T-helper 1 cell treated with Interleukin-12 subunit alpha and Interleukin-12 subunit beta and Interleukin-4 antibody, amounts not matched to agents 30 μg/mL and 1 μg/mL, for 36 hours (primary cell): Measurements from ENCODE around the gene CERK.
A peak's percentile ranks its signal among the peaks of the same experiment; 100 is the strongest.

ENCODE experiments used
- H3K27ac Mint-ChIP-seq: one replicate; pipeline ENCODE4 v1.8.0; 2021; ENCODE audit warnings: mild to moderate bottlenecking, mixed read lengths
- H3K27me3 Mint-ChIP-seq: one replicate; pipeline ENCODE4 v1.8.0; 2021; ENCODE audit warnings: low read depth, mixed read lengths
- H3K36me3 Mint-ChIP-seq: one replicate; pipeline ENCODE4 v1.8.0; 2021; ENCODE audit warnings: low read depth, mixed read lengths
- H3K4me1 Mint-ChIP-seq: one replicate; pipeline ENCODE4 v1.8.0; 2021; ENCODE audit warnings: low read depth, mixed read lengths
- H3K4me3 Mint-ChIP-seq: one replicate; pipeline ENCODE4 v1.8.0; 2021; ENCODE audit warnings: mild to moderate bottlenecking, moderate library complexity, mixed read lengths
- H3K9me3 Mint-ChIP-seq: one replicate; pipeline ENCODE4 v1.8.0; 2021; ENCODE audit warnings: mixed read lengths

Gene CERK

GRCh38 chr22:46672731-46673130 lies 65.3 kb downstream of the CERK start:
- H3K4me3 Mint-ChIP-seq, result no peak overlapping the region

GRCh38 chr22:46671824-46672432 lies 66.1 kb downstream of the CERK start:
- peaks cover 18% of the 10 kb centered on the region for H3K4me1 Mint-ChIP-seq
- no peaks in the 10 kb centered on the region for H3K9me3 Mint-ChIP-seq
- H3K27me3 Mint-ChIP-seq, result no peaks in the 10 kb centered on the region
- no peak overlapping the region for H3K27ac Mint-ChIP-seq
- H3K36me3 Mint-ChIP-seq, result peaks cover 7% of the 10 kb centered on the region
- no peak overlapping the region for H3K4me3 Mint-ChIP-seq

More at GRCh38 chr22:46672731-46673130, 65.3 kb downstream of the CERK start:
- Mint-ChIP-seq H3K9me3 (no peaks in the 10 kb centered on the region), H3K4me1 (peaks cover 18% of the 10 kb centered on the region), H3K36me3 (peaks cover 7% of the 10 kb centered on the region), H3K27me3 (no peaks in the 10 kb centered on the region), H3K27ac (peak overlapping the region; percentile 93)

DNA sequence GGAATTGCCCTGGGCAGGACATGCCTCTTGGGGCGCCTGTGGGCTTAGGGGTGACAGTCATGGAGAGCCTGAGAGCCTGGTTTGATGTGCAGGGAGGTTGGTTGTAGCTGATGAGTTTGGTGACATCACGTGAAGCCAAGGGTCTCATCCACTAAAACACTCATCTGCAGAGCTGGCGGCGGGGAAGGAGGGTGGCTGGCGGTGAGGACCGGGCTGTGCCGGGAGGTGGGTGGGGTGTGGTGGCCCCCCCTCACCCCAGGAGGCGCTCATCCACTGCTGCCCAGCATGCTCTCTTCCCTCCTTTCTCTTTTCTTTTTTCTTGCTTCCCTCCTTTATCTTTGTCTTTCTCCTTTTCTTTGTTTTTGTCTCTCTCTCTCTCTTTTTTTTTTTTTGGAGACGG lies 68.9 kb downstream of the CERK start:
- peaks cover 4% of the 10 kb centered on the region for H3K36me3 Mint-ChIP-seq
- no peak overlapping the region for H3K27ac Mint-ChIP-seq
- no peak overlapping the region for H3K4me3 Mint-ChIP-seq
- H3K9me3 Mint-ChIP-seq, result no peaks in the 10 kb centered on the region
- H3K4me1 Mint-ChIP-seq, result peaks cover 7% of the 10 kb centered on the region
- H3K27me3 Mint-ChIP-seq, result no peaks in the 10 kb centered on the region

GRCh38 chr22:46668116-46668515 lies 69.9 kb downstream of the CERK start:
- Mint-ChIP-seq H3K36me3 (peaks cover 4% of the 10 kb centered on the region), H3K4me3 (no peak overlapping the region), H3K27me3 (no peaks in the 10 kb centered on the region)

GRCh38 chr22:46667245-46667623 lies 70.8 kb downstream of the CERK start:
- H3K36me3 Mint-ChIP-seq, result peaks cover 4% of the 10 kb centered on the region
- no peak overlapping the region for H3K27ac Mint-ChIP-seq
- H3K27me3 Mint-ChIP-seq, result no peaks in the 10 kb centered on the region

More at GRCh38 chr22:46668116-46668515, 69.9 kb downstream of the CERK start:
- Mint-ChIP-seq H3K9me3 (no peaks in the 10 kb centered on the region), H3K27ac (no peak overlapping the region), H3K4me1 (no peaks in the 10 kb centered on the region)

DNA sequence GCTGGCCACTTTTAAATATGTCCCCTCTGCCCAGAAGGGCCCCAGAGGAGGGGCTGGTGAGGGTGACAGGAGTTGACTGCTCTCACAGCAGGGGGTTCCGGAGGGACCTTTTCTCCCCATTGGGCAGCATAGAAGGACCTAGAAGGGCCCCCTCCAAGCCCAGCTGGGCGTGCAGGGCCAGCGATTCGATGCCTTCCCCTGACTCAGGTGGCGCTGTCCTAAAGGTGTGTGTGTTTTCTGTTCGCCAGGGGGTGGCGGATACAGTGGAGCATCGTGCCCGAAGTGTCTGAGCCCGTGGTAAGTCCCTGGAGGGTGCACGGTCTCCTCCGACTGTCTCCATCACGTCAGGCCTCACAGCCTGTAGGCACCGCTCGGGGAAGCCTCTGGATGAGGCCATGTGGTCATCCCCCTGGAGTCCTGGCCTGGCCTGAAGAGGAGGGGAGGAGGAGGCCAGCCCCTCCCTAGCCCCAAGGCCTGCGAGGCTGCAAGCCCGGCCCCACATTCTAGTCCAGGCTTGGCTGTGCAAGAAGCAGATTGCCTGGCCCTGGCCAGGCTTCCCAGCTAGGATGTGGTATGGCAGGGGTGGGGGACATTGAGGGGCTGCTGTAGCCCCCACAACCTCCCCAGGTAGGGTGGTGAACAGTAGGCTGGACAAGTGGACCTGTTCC lies 71.3 kb downstream of the CERK start:
- Mint-ChIP-seq H3K9me3 (no peaks in the 10 kb centered on the region), H3K36me3 (peaks cover 4% of the 10 kb centered on the region), H3K27me3 (no peaks in the 10 kb centered on the region), H3K27ac (no peak overlapping the region), H3K4me3 (no peak overlapping the region), H3K4me1 (no peaks in the 10 kb centered on the region)

More at GRCh38 chr22:46667245-46667623, 70.8 kb downstream of the CERK start:
- no peaks in the 10 kb centered on the region for H3K9me3 Mint-ChIP-seq
- H3K4me3 Mint-ChIP-seq, result no peak overlapping the region
- no peaks in the 10 kb centered on the region for H3K4me1 Mint-ChIP-seq

DNA sequence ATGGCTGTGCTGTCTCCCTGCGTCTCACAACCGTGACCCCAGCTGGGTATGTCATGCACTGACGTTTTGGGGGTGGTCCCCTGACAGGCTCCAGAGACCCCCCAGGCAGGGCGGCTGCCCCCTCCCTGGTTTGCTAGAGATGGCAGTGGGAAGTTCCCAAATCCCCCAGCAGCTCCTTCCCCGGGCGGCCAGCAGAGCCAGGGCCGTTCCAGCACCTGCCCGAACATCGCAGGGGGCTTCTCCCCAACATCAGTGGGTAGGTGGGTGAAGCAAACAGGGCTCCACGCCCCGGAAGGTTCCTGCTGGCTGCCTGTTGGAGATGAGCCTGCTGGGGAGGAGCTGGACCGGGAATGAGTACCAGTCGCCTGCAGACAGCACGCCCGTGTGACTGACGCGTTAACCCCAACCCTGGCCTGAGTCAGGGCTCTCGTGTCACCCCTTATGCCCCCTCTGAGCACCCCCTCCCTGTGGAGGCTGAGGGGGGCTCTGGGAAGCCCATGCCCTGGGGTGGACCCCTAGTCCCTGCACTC lies 72.2 kb downstream of the CERK start:
- H3K4me1 Mint-ChIP-seq, result peaks cover 1% of the 10 kb centered on the region
- H3K9me3 Mint-ChIP-seq, result no peaks in the 10 kb centered on the region
- no peaks in the 10 kb centered on the region for H3K27me3 Mint-ChIP-seq
- peaks cover 4% of the 10 kb centered on the region for H3K36me3 Mint-ChIP-seq
- no peak overlapping the region for H3K4me3 Mint-ChIP-seq
- no peak overlapping the region for H3K27ac Mint-ChIP-seq

DNA sequence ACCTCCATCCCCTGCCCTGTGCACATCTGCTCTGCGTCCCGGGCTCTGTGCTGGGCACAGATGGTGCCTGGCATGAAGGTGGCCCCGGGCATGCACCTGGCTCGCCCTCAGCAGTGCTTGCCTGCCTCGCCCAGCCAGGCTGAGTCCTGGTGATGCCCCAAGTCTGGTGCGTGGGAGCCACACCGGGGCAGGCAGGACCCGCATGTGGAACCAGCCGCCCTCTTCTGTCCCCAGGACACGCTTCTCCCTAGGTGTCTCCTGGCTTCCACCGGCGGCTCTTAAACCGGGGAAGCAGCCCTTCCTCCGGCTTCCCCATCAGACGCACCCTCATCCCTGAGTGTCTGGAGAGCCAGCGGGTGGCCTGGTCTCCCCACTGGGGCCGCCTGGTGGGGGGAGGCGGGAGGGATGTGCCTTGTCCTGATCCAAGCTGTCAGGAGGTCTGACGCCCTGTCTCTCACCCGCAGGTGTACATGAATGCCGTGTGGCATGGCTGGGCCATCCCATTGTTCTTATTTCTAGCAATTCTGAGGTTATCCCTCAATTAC lies 72.8 kb downstream of the CERK start:
- H3K27me3 Mint-ChIP-seq, result no peaks in the 10 kb centered on the region
- H3K36me3 Mint-ChIP-seq, result peaks cover 6% of the 10 kb centered on the region
- no peak overlapping the region for H3K27ac Mint-ChIP-seq
- H3K9me3 Mint-ChIP-seq, result no peaks in the 10 kb centered on the region
- no peak overlapping the region for H3K4me3 Mint-ChIP-seq
- peaks cover 7% of the 10 kb centered on the region for H3K4me1 Mint-ChIP-seq

GRCh38 chr22:46664301-46664855 lies 73.7 kb downstream of the CERK start:
- H3K9me3 Mint-ChIP-seq, result no peaks in the 10 kb centered on the region
- H3K27ac Mint-ChIP-seq, result no peak overlapping the region
- no peak overlapping the region for H3K4me3 Mint-ChIP-seq
- peaks cover 11% of the 10 kb centered on the region for H3K4me1 Mint-ChIP-seq
- no peaks in the 10 kb centered on the region for H3K27me3 Mint-ChIP-seq
- peaks cover 4% of the 10 kb centered on the region for H3K36me3 Mint-ChIP-seq

DNA sequence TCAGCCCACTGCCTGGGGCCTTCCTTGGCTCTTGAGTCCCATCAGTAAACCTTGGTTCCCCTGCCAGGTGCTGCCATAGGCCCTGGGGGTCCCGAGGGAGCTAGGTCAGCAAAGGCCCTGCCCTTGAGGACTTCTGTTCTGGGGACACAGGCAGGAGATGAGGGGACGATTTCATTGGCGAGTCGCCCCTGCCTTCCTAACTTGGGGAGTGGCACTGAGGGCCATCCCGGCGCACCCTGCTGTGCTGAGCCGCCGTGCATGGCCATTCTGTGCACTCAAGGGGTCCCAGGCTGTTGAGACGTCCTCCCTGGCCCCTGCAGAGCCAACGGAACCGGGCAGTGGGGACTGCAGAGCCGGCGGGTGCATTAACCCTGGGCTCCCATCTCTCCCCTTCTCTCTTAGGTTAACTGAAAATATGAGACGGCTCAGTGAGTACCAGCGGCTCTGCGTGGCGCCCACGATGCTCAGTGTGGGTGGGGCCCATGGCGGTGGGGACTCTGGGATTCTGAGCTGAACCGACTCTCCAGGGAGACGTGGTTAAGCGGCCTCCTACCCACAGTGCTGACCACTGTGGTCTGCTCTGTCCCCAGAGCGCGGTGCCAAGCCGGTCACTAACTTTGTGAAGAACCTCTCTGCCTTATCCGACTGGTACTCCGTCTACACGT lies 74.5 kb downstream of the CERK start:
- H3K9me3 Mint-ChIP-seq, result no peaks in the 10 kb centered on the region
- peaks cover 7% of the 10 kb centered on the region for H3K36me3 Mint-ChIP-seq
- H3K4me1 Mint-ChIP-seq, result peaks cover 11% of the 10 kb centered on the region
- no peaks in the 10 kb centered on the region for H3K27me3 Mint-ChIP-seq
- no peak overlapping the region for H3K27ac Mint-ChIP-seq
- H3K4me3 Mint-ChIP-seq, result no peak overlapping the region

DNA sequence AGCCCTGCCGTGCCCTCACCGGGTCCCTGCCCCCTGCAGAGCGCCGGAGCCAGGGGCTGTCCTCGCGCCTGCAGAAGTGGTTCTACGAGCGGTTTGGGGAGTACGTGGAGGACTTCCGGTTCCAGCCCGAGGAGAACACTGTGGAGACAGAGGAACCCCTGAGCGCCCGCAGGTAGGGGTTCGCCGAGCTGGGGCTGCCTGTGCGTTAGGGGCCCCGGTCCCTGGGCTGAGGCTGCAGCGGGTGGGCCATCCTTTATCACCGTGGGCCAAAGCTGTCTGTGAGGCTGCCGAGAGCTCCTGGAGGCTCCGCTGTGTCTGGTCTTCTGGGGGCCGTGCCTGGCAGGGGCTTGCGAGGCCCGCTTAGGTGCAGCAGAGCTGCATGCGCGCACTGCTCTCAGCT lies 75.1 kb downstream of the CERK start:
- Mint-ChIP-seq H3K27ac (no peak overlapping the region), H3K36me3 (peaks cover 7% of the 10 kb centered on the region), H3K27me3 (no peaks in the 10 kb centered on the region), H3K4me1 (peaks cover 11% of the 10 kb centered on the region), H3K4me3 (no peak overlapping the region), H3K9me3 (no peaks in the 10 kb centered on the region)

GRCh38 chr22:46662226-46662625 lies 75.8 kb downstream of the CERK start:
- H3K4me3 Mint-ChIP-seq, result no peak overlapping the region
- peaks cover 7% of the 10 kb centered on the region for H3K36me3 Mint-ChIP-seq
- H3K27me3 Mint-ChIP-seq, result no peaks in the 10 kb centered on the region

DNA sequence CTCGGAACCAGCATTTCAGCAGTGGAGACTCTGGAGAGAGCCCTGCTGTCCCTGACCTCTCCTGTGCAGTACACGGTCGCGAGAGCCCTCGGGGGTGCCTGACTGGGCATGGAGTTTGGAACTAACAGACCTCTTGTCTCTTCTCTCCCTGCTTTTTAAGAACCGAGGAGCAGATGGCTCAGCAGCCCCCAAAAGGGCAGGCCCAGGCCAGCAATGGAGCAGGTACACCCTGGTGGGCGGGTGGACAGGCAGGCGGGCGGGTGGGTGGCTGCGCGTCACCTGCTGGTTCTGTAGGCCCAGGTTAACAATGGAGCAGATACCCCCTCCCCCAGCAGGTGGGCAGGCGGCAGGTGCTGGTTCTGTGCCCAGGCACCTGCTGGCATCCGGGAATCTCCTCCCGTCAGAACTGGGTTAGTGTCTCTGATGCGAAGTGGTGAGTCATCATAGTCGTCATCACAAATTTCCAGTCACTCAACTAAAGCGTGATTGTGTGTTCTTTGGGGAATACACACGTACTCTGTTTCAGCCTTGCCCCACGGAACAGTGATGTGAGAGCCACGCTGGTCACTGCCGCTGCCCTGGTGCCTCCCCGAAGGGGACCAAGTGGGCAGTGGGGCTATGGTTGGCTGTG lies 76.7 kb downstream of the CERK start:
- H3K27ac Mint-ChIP-seq, result peak overlapping the region; percentile 79
- H3K9me3 Mint-ChIP-seq, result no peaks in the 10 kb centered on the region
- H3K4me3 Mint-ChIP-seq, result no peak overlapping the region
- no peaks in the 10 kb centered on the region for H3K27me3 Mint-ChIP-seq
- H3K36me3 Mint-ChIP-seq, result peaks cover 7% of the 10 kb centered on the region
- H3K4me1 Mint-ChIP-seq, result peaks cover 11% of the 10 kb centered on the region

More at GRCh38 chr22:46662226-46662625, 75.8 kb downstream of the CERK start:
- no peak overlapping the region for H3K27ac Mint-ChIP-seq
- H3K4me1 Mint-ChIP-seq, result peaks cover 11% of the 10 kb centered on the region
- H3K9me3 Mint-ChIP-seq, result no peaks in the 10 kb centered on the region

DNA sequence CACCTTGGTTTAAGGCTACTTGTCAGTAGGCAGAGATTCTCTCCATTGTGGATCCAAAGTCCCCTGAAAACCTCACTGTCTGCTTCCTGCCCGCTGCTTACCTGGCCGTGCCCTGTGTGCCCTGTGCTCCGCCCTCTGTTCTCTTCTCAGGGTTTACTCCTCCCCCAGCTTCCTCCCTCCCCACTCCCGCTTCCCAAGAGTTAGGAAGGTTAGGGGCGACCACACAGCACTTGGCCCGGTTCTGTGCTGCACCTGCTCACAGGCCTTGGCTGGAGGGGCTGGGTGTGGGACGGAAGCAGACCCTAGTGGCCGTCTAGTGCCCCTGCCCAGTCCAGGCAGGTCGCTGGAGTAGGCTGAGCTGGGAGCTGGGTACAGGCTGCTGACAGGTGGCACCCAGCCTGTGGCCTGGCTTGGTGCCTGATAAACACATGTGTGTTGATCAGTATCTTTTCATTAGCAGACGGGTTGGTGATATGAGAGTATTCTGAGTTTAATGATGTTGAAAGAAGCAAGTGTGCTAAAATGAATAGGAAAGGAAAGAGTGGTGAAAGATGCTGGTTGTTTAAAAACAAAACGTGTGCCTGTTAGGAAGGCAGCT lies 77.3 kb downstream of the CERK start:
- Mint-ChIP-seq H3K36me3 (peaks cover 7% of the 10 kb centered on the region), H3K27ac (peak overlapping the region; percentile 67), H3K4me3 (no peak overlapping the region), H3K9me3 (no peaks in the 10 kb centered on the region), H3K4me1 (peaks cover 11% of the 10 kb centered on the region), H3K27me3 (no peaks in the 10 kb centered on the region)
